Activated gamma-delta T cell (primary cell): ENCODE results near the gene SLC39A11.
"Not testable (repeated sequence)": the region's sequence is repeated elsewhere in the genome, so short reads cannot be mapped to it uniquely, and the experiment has no call there.

ENCODE experiments used
- DNase-seq: peaks from one replicate; lab custom pipeline; 2025; lab: John Stamatoyannopoulos, UW

SLC39A11 gene

DNA sequence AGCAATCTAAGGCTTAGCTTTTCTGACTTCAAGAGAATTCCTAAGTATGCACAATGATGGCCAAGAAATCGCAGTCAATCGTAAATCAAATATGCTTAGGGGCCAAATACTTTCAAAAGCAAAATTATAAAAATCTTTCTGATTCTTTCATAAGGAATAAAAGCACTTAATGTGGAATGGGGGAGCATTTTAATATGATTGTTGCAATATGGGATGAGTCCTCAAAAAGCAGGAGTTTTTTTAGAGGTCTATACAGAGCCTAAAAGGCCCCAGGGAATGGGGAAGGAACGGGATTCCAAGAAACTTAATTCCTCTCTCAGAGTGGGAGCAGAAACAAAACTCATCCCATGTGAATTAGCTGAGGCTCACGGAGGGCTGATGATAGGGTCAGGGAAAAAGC is 14.7 kb upstream of the SLC39A11 start:
- no peak for DNase-seq

DNA sequence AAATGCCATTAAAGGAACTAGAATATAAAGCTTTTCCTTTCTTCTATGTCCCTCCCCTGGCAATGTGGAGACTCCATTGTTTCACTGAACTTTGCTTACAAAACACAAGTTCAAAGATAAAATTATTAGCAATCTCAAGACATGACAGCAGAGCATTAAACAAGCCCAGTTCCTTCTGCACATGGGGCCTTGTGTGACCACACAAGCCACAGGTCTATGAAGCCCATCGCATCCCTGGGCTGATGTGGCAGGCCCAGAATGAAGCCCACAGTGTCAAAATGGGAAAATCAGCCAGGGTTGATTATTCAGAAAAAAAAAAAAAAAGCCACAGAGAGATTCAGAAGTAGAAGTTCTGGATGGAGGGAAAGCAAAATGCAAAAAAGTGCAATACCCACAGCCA is 12.9 kb upstream of the SLC39A11 start:
- no peak for DNase-seq

DNA sequence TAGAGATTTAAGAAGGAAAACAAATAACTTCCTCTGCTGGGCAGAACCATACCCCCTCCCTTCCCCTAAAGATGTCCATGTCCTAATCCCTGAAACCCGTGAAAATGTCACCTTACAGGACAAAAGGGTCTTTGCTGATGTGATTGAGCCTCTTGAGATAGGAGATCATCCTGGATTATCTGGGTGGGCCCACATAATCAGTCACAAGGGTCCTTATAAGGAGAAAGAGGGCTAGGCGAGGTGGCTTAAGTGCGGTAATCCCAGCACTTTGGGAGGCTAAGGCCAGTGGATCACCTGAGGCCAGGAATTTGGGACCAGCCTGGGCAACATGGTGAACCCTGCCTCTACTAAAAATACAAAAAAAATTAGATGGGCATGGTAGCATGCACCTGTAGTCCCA is 12.0 kb upstream of the SLC39A11 start:
- DNase-seq = no peak

DNA sequence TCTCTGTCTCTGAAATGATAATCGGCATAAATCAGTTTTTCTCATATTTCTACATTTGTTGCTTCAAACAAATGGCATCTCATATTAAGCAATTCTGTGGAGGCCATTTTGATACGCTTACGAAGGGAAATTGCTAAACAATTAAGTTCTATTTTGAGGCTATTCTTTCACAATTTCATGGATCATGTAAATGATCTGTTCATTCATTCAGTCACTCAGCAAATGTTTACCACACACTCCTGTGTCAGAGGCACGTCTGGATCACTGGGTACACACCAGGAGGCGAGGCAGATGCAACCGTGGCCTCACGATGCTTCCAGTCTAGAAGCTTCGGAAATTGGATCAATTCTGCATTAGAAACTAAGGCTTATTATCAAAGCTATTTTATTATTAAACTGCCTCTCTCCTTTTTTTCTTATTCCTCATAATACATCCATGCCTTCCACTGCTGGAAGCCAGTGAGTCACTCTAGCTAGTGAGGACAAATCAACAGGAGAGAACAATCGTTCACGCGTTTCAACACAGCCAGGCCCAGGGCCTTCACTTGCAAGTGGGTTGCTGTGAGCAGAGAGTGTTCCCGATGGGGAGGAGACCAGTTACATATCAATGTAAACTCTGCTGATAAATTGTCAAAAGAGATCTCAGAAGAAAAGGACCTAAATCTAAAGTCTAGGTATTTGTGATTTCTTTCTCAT is 11.3 kb upstream of the SLC39A11 start:
- no peak for DNase-seq

DNA sequence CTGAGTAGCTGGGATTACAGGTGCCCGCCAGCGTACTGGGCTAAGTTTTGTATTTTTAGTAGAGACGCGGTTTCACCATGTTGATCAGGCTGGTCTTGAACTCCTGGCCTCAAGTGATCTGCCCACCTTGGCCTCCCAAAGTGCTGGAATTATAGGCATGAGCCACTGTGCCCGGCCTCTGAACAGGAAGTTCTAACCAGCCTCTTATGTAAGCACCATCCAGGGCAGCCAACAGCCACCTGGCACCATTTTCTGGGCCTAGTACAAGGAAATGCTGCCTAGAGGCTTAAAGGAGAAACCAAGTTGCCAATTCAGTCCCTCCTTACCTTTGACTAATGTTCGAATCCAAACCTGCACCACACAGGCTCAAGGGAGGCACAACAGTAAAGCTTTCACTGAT is 8.5 kb upstream of the SLC39A11 start:
- no peak for DNase-seq

GRCh38 chr17:73100363-73100762 is 7.9 kb upstream of the SLC39A11 start:
- no peak for DNase-seq

DNA sequence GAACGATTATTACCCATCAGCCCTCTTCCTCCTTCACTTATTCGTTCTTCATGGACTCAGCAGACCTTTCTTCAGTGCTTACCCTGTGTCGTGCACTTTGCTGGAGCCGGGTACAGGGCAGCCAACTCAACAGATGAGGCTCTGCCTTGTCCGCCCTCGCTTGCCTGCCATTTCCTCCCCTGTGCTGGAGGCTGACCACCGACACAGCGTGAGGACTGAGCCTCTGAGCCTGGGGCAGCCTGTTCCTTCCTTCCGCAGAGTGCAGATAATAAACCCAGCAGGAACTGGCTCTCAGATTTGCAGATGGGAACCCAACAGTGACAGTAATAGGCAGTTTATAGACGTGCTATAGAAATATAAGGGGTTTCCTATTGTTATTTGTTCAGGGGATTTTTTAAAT is 7.0 kb upstream of the SLC39A11 start:
- DNase-seq = no peak

DNA sequence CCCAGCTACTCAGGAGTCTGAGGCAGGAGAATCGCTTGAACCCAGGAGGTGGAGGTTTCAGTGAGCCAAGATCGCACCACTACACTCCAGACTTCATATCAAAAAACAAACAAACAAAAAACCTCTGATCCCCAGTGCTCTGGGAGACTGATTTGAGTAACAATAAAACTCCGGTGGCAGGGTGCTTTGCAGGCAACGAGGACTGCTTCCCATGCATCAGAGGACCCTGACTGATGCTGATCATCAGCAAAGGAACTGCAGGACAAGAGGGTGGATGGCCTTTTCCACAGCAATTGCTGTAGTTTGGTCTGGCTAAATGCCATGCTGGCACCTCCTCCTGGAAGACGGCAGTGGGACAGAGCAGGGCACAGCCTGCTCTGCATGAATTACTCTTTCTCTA is 6.4 kb upstream of the SLC39A11 start:
- DNase-seq = no peak

- DNase-seq = not testable (repeated sequence)
These were observed 5.7 kb upstream of the SLC39A11 start for GRCh38 chr17:73097973-73098765.

GRCh38 chr17:73096866-73097265 is 4.4 kb upstream of the SLC39A11 start:
- DNase-seq = no peak

DNA sequence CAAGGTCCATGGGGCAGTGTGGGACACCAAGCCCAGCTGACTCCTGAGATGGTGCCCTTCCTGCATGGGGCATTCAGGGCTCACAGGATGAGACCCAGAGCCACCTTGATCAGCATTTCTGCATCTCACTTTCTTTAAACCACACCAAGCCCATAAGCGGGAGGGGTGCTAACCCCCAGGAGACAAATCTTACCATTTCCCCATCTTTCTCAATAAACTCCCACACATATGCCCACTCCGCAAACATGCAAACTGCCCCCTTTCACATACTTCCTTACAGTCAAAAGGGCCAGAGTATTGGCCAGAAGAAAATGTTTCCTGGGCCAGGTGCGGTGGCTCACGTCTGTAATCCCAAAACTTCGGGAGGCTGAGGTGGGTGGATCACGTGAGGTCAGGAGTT is 3.7 kb upstream of the SLC39A11 start:
- DNase-seq = no peak

DNA sequence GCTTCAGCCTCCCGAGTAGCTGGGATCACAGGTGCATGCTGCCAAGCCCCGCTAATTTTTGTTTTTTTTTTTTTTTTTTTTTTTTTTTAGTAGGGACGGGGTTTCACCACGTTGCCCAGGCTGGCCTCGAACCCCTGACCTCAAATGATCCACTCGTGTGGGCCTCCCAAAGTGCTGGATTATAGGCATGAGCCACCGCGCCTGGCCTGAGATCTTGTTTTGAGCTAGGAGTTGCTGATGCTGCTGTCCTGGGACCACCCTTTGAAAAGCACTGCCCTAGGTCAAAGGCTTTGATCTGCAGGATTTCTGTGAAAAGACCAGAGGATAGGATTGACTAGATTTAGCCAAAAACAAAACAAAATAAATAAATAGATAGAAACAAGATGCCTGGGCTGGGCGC is 798 bp upstream of the SLC39A11 start:
- DNase-seq = no peak

GRCh38 chr17:73091770-73092522 is 542 bp downstream of the SLC39A11 start:
- DNase-seq = no peak

GRCh38 chr17:73091410-73091769 is 1.1 kb downstream of the SLC39A11 start:
- no peak for DNase-seq

DNA sequence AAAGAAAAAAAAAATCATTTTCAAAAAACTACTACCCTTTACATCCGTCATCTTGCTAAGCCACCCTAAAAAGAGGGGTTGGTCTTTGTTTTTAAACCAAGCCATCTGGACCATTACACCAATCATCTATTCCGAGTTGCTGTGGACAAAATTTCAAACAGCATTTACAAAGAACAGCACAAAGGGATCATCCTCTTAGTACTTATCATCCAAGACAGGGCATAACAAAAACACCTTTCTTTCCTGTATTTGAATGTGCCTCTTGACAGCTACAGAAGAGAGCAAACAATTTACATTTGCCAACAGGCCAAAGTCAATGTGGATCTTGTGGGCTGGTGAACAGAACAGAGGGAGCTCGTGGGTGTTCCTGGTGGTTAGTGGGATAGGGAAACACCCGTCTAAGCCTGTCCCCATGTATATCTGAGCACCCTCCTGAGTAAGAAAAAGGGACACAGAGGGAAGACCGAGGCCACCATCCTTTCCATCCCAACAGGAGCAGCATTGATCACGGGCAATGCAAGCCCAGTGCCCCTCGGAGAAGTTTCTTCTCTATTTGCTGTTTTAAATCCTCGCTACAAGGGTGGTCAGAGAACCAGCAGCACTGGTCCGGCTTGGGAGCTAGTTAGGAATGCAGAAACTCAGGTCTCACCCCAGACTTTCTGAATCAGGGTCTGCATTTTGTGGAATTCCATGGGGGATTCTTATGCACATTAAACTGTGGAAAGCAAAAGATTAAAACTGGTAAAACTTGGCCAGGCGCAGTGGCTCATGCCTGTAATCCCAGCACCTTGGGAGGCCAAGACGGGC is 1.9 kb downstream of the SLC39A11 start:
- no peak for DNase-seq

GRCh38 chr17:73089322-73090317 is 2.9 kb downstream of the SLC39A11 start:
- DNase-seq = no peak

GRCh38 chr17:73088561-73088960 is 3.9 kb downstream of the SLC39A11 start:
- no peak for DNase-seq

- DNase-seq = no peak
These were observed 9.1 kb downstream of the SLC39A11 start for GRCh38 chr17:73083432-73083831.

DNA sequence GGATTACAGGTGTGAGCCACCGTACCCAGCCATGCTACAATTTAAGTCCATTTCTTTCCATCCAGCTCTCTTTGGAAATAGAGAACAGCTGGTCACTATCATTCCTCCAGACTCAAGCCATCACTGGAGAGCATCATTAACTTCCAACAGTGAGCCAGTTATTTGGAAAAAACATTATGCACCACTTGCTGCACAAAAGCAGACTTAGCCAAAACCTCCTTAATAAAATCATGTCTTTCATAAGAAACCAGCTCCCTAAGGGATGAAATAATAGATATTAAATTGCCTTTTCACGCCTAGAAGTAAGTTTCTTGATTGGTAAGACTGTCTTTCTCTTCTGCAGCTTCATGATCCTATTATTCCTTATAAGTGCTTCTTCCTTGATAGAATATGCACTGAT is 17.9 kb downstream of the SLC39A11 start:
- no peak for DNase-seq

DNA sequence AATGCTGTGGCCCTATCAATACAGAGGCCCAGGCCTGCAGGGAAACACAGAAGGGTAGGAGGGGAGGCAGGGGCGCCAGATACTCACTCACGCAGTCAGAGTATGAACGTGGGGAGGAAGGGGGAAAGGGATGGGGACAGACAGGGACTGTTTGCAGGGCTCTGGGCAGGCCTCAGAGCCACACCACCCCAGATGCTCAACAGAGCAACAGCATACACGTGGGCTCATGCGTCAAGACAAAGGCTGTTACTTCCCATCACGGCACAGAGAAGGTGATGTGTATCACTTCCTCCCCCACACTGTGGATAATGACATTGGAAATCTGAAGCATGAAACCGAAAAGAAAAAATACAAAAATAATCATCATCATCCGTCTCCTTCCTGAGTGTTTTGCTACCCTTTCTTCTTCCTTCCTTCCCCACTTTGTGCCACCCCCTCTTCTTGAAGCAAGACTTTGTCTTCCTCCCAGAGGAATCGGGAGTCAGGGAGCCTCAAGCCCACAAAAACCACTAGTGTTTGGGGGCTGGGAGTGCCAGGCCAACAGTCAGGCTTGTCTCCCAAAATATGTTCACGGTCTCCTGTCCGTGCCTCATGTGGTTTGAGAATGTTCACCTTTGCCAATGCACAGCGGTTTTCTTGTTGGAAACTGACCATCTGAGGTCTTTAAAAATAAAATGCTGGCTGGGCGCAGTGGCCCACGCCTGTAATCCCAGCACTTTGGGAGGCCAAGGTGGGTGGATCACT is 20.1 kb downstream of the SLC39A11 start:
- DNase-seq = no peak
